Measurements from ENCODE around the gene DAG1. TPM values are rescaled to one million over a fixed set of nuclear protein-coding genes. Genes with fewer than 3 reads are reported as not detected.

Gene DAG1
- total RNA-seq, 1 experiment from 2014 or later: 206 TPM

- Histone ChIP-seq H3K27me3 (ENCODE audit: insufficient read depth, low read depth) (no peaks in the 10 kb centered on the region), H4K20me1 (ENCODE audit: insufficient read depth) (no peaks in the 10 kb centered on the region), H3K36me3 (ENCODE audit: low read depth) (no peaks in the 10 kb centered on the region), H3K9me2 (ENCODE audit: insufficient read depth) (no peaks in the 10 kb centered on the region), H3K27ac (no peak overlapping the region), H3K79me2 (ENCODE audit: low read depth) (peaks cover 38% of the 10 kb centered on the region), H3K9me3 (ENCODE audit: insufficient read depth, low read depth) (no peaks in the 10 kb centered on the region), H3K4me2 (no peak overlapping the region), H2AFZ (no peak overlapping the region), H3K4me3 (no peak overlapping the region), H3F3A (ENCODE audit: insufficient read depth, low read depth) (no peaks in the 10 kb centered on the region), H3K4me1 (replicated peaks; ENCODE audit: insufficient read depth) (no peaks in the 10 kb centered on the region)
- DNase-seq: no peak
- CTCF ChIA-PET: interaction anchor here (0.8 kb wide), 1 partner anchor 46 kb away, joined by 3 read pairs; no protein-coding TSS in a partner anchor
- POLR2A ChIA-PET (ENCODE audit: unreplicated experiment): no interaction called here
- intact Hi-C loops (cut with micrococcal nuclease; ENCODE audit: unreplicated experiment): loop anchor here (5.0 kb wide), 1 partner anchor 40 kb away; no protein-coding TSS in a partner anchor
- BruUV-seq (replicated peaks): no TSS peak
- TF ChIP-seq CTCF (conservative IDR thresholded peaks at IDR 0.05) (no peak), EZH2 (IDR thresholded peaks at IDR 0.05; ENCODE audit: low read depth) (no peak)
Measured at GRCh38 chr3:49501842-49502241, 31.8 kb downstream of the DAG1 start.

DNA sequence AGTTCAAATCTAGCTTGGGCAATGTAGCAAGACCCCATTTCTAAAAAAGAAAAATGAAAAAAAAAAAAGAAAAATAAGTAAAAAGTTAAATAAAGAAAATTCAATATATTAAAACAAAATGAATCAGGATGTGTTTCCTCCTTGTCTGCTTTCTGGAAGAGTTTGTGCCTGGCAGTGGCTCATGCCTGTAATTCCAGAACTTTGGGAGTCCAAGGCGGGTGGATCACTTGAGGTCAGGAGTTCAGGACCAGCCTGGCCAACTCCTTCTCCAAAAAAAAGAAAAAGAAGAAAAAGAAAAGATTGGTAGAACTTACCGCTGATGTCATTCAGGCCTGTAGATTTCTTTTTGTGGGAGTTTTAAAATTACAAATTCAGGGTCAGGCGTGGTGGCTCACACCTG is 36.8 kb downstream of the DAG1 start:
- H4K20me1 ChIP-seq (ENCODE audit: insufficient read depth): no peaks in the 10 kb centered on the region
- POLR2A ChIA-PET (ENCODE audit: unreplicated experiment): interaction anchor here (0.7 kb wide), 1 partner anchor 550 kb away, joined by 3 read pairs; no protein-coding TSS in a partner anchor
- H3K4me3 ChIP-seq: no peak overlapping the region
- H3K4me2 ChIP-seq: no peak overlapping the region
- H3K4me1 ChIP-seq (replicated peaks; ENCODE audit: insufficient read depth): no peaks in the 10 kb centered on the region
- CTCF ChIA-PET: no interaction called here
- DNase-seq: no peak
- H2AFZ ChIP-seq: no peak overlapping the region
- H3K27me3 ChIP-seq (ENCODE audit: insufficient read depth, low read depth): no peaks in the 10 kb centered on the region
- H3K9me3 ChIP-seq (ENCODE audit: insufficient read depth, low read depth): no peaks in the 10 kb centered on the region
- peaks cover 4% of the 10 kb centered on the region; the same call in 1 of the 2 replicates for H3F3A ChIP-seq (ENCODE audit: insufficient read depth, low read depth)
- no peaks in the 10 kb centered on the region for H3K9me2 ChIP-seq (ENCODE audit: insufficient read depth)
- H3K79me2 ChIP-seq (ENCODE audit: low read depth): peaks cover 28% of the 10 kb centered on the region
- no peak overlapping the region for H3K27ac ChIP-seq
- intact Hi-C loops (cut with micrococcal nuclease; ENCODE audit: unreplicated experiment): no loop called here
- peaks cover 6% of the 10 kb centered on the region; the same call in 1 of the 2 replicates for H3K36me3 ChIP-seq (ENCODE audit: low read depth)
- no TSS peak for BruUV-seq (replicated peaks)
- TF ChIP-seq EZH2 (IDR thresholded peaks at IDR 0.05; ENCODE audit: low read depth) (no peak), CTCF (conservative IDR thresholded peaks at IDR 0.05) (no peak)

DNA sequence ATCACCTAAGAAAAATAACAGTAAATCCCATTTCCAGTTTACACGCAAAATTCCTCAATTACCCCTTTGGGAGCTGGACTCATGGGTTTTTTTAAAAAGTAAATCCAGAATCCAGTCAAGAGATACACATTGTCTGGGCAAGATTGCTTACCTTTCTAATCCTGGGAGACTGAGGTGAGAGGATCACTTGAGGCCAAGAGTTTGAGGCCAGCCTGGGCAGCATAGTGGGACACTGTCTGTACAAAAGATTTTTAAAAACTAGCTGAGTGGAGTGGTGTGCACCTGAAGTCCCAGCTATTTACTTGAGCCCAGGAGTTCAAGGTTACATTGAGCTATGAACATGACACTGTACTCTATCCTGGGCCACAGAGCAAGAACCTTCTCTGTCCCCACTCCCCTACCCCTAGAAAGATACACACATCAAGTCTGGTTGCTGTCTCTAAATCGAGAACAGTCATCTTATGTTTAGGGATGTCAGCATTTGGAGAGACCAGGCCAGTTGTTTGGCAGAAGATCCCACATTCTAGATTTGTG is 39.0 kb downstream of the DAG1 start:
- no peaks in the 10 kb centered on the region for H3K9me3 ChIP-seq (ENCODE audit: insufficient read depth, low read depth)
- no peak for DNase-seq
- H3K27me3 ChIP-seq (ENCODE audit: insufficient read depth, low read depth): no peaks in the 10 kb centered on the region
- CTCF ChIA-PET: no interaction called here
- no peak overlapping the region for H3K4me3 ChIP-seq
- peaks cover 8% of the 10 kb centered on the region for H3K4me1 ChIP-seq (replicated peaks; ENCODE audit: insufficient read depth)
- H3K4me2 ChIP-seq: no peak overlapping the region
- H3F3A ChIP-seq (ENCODE audit: insufficient read depth, low read depth): peaks cover 4% of the 10 kb centered on the region; the same call in 1 of the 2 replicates
- intact Hi-C loops (cut with micrococcal nuclease; ENCODE audit: unreplicated experiment): no loop called here
- H3K9me2 ChIP-seq (ENCODE audit: insufficient read depth): no peaks in the 10 kb centered on the region
- peaks cover 10% of the 10 kb centered on the region; the same call in 1 of the 2 replicates for H3K36me3 ChIP-seq (ENCODE audit: low read depth)
- no peak overlapping the region for H2AFZ ChIP-seq
- no peaks in the 10 kb centered on the region for H4K20me1 ChIP-seq (ENCODE audit: insufficient read depth)
- BruUV-seq (replicated peaks): no TSS peak
- H3K27ac ChIP-seq: no peak overlapping the region
- TF ChIP-seq EZH2 (IDR thresholded peaks at IDR 0.05; ENCODE audit: low read depth) (no peak), CTCF (conservative IDR thresholded peaks at IDR 0.05) (no peak)
- POLR2A ChIA-PET (ENCODE audit: unreplicated experiment): no interaction called here
- H3K79me2 ChIP-seq (ENCODE audit: low read depth): peaks cover 30% of the 10 kb centered on the region
